Left lung (tissue), 10 donors: ENCODE results near the gene LARGE1. TPM values are rescaled to one million over a fixed set of nuclear protein-coding genes. Genes with fewer than 3 reads are reported as not detected.

ENCODE experiments used
- ATAC-seq: fragments of 200-7000 bp; cut with Tn5 transposase; one replicate; pipeline ENCODE4 v1.9.1; 2020; ENCODE audit warnings: moderate library complexity
- DNase-seq, 4 donors: peaks; one replicate each; pipeline ENCODE4 v3.0.0-alpha.2; 2013 to 2020
- H3K27ac ChIP-seq, 2 donors: fragments of 200-600 bp; sonication (generic) in 1 of 2; one replicate each; pipeline versions ENCODE4 v1.5.0 to v1.8.0; 2020 to 2021
- H3K27me3 ChIP-seq, 2 donors: fragments of 200-600 bp; sonication (generic) in 1 of 2; one replicate each; pipeline versions ENCODE4 v1.5.0 to v1.8.0; 2020 to 2021
- H3K36me3 ChIP-seq, 2 donors: fragments of 200-600 bp; sonication (generic) in 1 of 2; one replicate each; pipeline versions ENCODE4 v1.5.0 to v1.8.0; 2020 to 2021
- H3K4me1 ChIP-seq, 2 donors: fragments of 200-600 bp; one replicate each; pipeline ENCODE4 v1.8.0; 2021
- H3K4me3 ChIP-seq, 2 donors: fragments of 200-600 bp; sonication (generic) in 1 of 2; one replicate each; pipeline versions ENCODE4 v1.5.0 to v1.8.0; 2020 to 2021; ENCODE audit warnings: mild to moderate bottlenecking in 1 of 2
- H3K9me3 ChIP-seq, 2 donors: fragments of 200-600 bp; sonication (generic) in 1 of 2; one replicate each; pipeline versions ENCODE4 v1.5.0 to v1.8.0; 2020 to 2021
- intact Hi-C, 2 donors: fragments of 100-400 bp; cut with DNase I; formaldehyde crosslinking; loops; one replicate each; pipeline versions ENCODE4 v1.11.2 to v1.14.2; 2022
- polyA plus RNA-seq, 6 donors: library from polyadenylated mRNA; unstranded; fragments of 120-200 nt; gene quantifications; one replicate each; pipeline ENCODE4 v1.2.1, GENCODE V29; 2013; ENCODE audit not compliant: insufficient read length in 6 of 6
- total RNA-seq, 2 donors: library from RNA; stranded (reverse); fragmentation: NEBNext Ultra II Directional; extraction: Animal tissue kit (Norgen Biotek cat#: 25700); gene quantifications; one replicate each; pipeline ENCODE4 v1.2.1, GENCODE V29; 2021
- TF ChIP-seq, protein P1 (sequence below), 2 donors: fragments of 200-600 bp; sonication (generic) in 1 of 2; IDR thresholded peaks; one replicate each; pipeline versions ENCODE4 v1.5.0 to v1.8.0; 2021; ENCODE audit warnings: antibody characterized with exemption in 2 of 2
- donor health status: DM: no; HTN: yes; CAD: no.
- donor health status: DM: no; HTN: no; CAD: no.

Gene LARGE1
- total and polyA plus RNA-seq, 8 donors, result 22.4 to 36.1 (median 33.2) TPM

GRCh38 chr22:33299245-33299956, 620.9 kb downstream of the LARGE1 start:
- intact Hi-C loops, result no loop called here
- Histone ChIP-seq H3K4me3 (no peak overlapping the region), H3K27me3 (no peaks in the 10 kb centered on the region), H3K4me1 (no peaks in the 10 kb centered on the region), H3K9me3 (no peaks in the 10 kb centered on the region), H3K36me3 (peaks cover 0 to 6% of the 10 kb centered on the region in 2 donors), H3K27ac (no peak overlapping the region)
- no peak for DNase-seq
- ATAC-seq, result no peak
- TF ChIP-seq, protein P1, sequence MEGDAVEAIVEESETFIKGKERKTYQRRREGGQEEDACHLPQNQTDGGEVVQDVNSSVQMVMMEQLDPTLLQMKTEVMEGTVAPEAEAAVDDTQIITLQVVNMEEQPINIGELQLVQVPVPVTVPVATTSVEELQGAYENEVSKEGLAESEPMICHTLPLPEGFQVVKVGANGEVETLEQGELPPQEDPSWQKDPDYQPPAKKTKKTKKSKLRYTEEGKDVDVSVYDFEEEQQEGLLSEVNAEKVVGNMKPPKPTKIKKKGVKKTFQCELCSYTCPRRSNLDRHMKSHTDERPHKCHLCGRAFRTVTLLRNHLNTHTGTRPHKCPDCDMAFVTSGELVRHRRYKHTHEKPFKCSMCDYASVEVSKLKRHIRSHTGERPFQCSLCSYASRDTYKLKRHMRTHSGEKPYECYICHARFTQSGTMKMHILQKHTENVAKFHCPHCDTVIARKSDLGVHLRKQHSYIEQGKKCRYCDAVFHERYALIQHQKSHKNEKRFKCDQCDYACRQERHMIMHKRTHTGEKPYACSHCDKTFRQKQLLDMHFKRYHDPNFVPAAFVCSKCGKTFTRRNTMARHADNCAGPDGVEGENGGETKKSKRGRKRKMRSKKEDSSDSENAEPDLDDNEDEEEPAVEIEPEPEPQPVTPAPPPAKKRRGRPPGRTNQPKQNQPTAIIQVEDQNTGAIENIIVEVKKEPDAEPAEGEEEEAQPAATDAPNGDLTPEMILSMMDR (IDR thresholded peaks at IDR 0.05), result no peak

- no peaks in the 10 kb centered on the region for H3K27me3 ChIP-seq
- TF ChIP-seq, protein P1 (IDR thresholded peaks at IDR 0.05), result no peak
- ATAC-seq (no peak), DNase-seq (no peak)
- no peaks in the 10 kb centered on the region for H3K4me1 ChIP-seq
- no peak overlapping the region for H3K4me3 ChIP-seq
- intact Hi-C loops, result no loop called here
- no peaks in the 10 kb centered on the region for H3K36me3 ChIP-seq
- no peak overlapping the region for H3K27ac ChIP-seq
- no peaks in the 10 kb centered on the region for H3K9me3 ChIP-seq
Measured at GRCh38 chr22:33296941-33297340, 623.3 kb downstream of the LARGE1 start.

DNA sequence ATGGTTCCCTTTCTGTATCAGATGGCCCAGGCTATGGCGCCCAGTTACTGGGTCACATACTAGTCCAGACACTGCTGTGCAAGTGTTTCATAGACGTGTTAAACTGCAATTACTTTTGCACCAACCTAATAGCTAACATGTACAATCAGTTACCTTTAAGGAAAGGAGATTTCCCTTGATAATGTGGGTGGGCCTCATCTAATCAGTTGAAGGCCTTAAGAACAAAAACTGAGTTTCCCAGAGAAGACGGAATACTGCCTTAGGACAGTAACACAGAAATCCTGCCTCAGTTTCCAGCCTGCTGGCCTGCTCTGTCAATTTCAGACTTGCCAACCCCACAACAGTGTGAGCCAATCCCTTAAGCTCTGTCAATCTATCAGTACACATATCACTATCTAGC, 632.2 kb downstream of the LARGE1 start:
- ATAC-seq, result no peak
- no peak for DNase-seq
- Histone ChIP-seq H3K4me1 (no peaks in the 10 kb centered on the region), H3K9me3 (no peaks in the 10 kb centered on the region), H3K27ac (no peak overlapping the region), H3K36me3 (no peaks in the 10 kb centered on the region), H3K27me3 (no peaks in the 10 kb centered on the region), H3K4me3 (no peak overlapping the region)
- TF ChIP-seq, protein P1 (IDR thresholded peaks at IDR 0.05), result no peak
- intact Hi-C loops, result no loop called here

- Histone ChIP-seq H3K27me3 (no peaks in the 10 kb centered on the region), H3K27ac (no peak overlapping the region), H3K36me3 (peaks cover 0 to 5% of the 10 kb centered on the region in 2 donors), H3K9me3 (no peaks in the 10 kb centered on the region), H3K4me3 (no peak overlapping the region), H3K4me1 (no peaks in the 10 kb centered on the region)
- DNase-seq (no peak), ATAC-seq (no peak)
- intact Hi-C loops, result no loop called here
- TF ChIP-seq, protein P1 (IDR thresholded peaks at IDR 0.05), result no peak
Measured at GRCh38 chr22:33275073-33275443, 645.2 kb downstream of the LARGE1 start.

- DNase-seq (no peak), ATAC-seq (no peak)
- H3K4me3 ChIP-seq, result no peak overlapping the region
- peaks cover 0 to 5% of the 10 kb centered on the region in 2 donors for H3K36me3 ChIP-seq
- TF ChIP-seq, protein P1 (IDR thresholded peaks at IDR 0.05), result no peak
- H3K9me3 ChIP-seq, result no peaks in the 10 kb centered on the region
- no peak overlapping the region for H3K27ac ChIP-seq
- intact Hi-C loops, result no loop called here
- no peaks in the 10 kb centered on the region for H3K4me1 ChIP-seq
- H3K27me3 ChIP-seq, result no peaks in the 10 kb centered on the region
Measured at GRCh38 chr22:33274214-33275072, 645.8 kb downstream of the LARGE1 start.
